Heart left ventricle (tissue), 16 donors: Measurements from ENCODE around the gene THRAP3. TPM values are rescaled to one million over a fixed set of nuclear protein-coding genes. Genes with fewer than 3 reads are reported as not detected.

Source experiments
- ATAC-seq, 4 donors: fragments of 200-7000 bp; cut with Tn5 transposase; one replicate each; pipeline ENCODE4 v1.9.1; 2020 to 2022; ENCODE audit warnings: moderate library complexity in 4 of 4, mild to moderate bottlenecking in 3 of 4, moderate number of reproducible peaks in 1 of 4
- DNase-seq, 5 donors: peaks; one replicate each; pipeline ENCODE4 v3.0.0-alpha.2; 2020
- H3K27ac ChIP-seq, 12 donors: fragments of 200-600 bp; sonication (generic) in 4 of 12; one replicate each; pipeline versions ENCODE4 v1.5.0 to v1.8.0; 2016 to 2022; ENCODE audit warnings: mild to moderate bottlenecking in 2 of 12
- H3K27me3 ChIP-seq, 9 donors: fragments of 200-600 bp; sonication (generic) in 2 of 9; one replicate each; pipeline versions ENCODE4 v1.5.1 to v1.8.0; 2016 to 2022; ENCODE audit warnings: mild to moderate bottlenecking in 3 of 9
- H3K36me3 ChIP-seq, 9 donors: fragments of 200-600 bp; sonication (generic) in 2 of 9; one replicate each; pipeline versions ENCODE4 v1.5.0 to v1.8.0; 2018 to 2022; ENCODE audit warnings: mild to moderate bottlenecking in 2 of 9
- H3K4me1 ChIP-seq, 12 donors: fragments of 200-600 bp; sonication (generic) in 4 of 12; one replicate each; pipeline versions ENCODE4 v1.5.0 to v1.8.0; 2016 to 2022; ENCODE audit warnings: mild to moderate bottlenecking in 3 of 12
- H3K4me3 ChIP-seq, 12 donors: fragments of 200-600 bp; sonication (generic) in 4 of 12; one replicate each; pipeline versions ENCODE4 v1.5.0 to v1.8.0; 2017 to 2022; ENCODE audit warnings: mild to moderate bottlenecking in 9 of 12, moderate library complexity in 4 of 12
- H3K9me3 ChIP-seq, 12 donors: fragments of 200-600 bp; sonication (generic) in 4 of 12; one replicate each; pipeline versions ENCODE4 v1.5.0 to v1.8.0; 2016 to 2022; ENCODE audit warnings: mild to moderate bottlenecking in 1 of 12
- CTCF ChIP-seq, 12 donors: fragments of 200-600 bp; sonication (generic) in 4 of 12; IDR thresholded peaks; one replicate each; pipeline versions ENCODE4 v1.5.0 to v1.8.0; 2018 to 2022; ENCODE audit warnings: antibody characterized with exemption in 12 of 12, mild to moderate bottlenecking in 5 of 12
- POLR2A ChIP-seq, 2 donors: fragments of 450-650 bp; IDR thresholded peaks; one replicate each; pipeline ENCODE4 v1.6.1; 2017; ENCODE audit warnings: antibody characterized with exemption in 2 of 2, mild to moderate bottlenecking in 2 of 2, moderate library complexity in 2 of 2
- WGBS, 4 donors: extraction: QIAGEN DNeasy Blood & Tissue Kit in 2 of 4; methylation state at CpG; one replicate each; pipeline versions ENCODE4 v1.1.5 to v1.1.7; 2013 to 2018; 5-methylcytosine and 5-hydroxymethylcytosine counted together
- intact Hi-C, 10 donors: fragments of 100-400 bp; cut with DNase I; formaldehyde crosslinking; loops; one replicate each; pipeline versions ENCODE4 v1.11.1 to v1.14.2; 2022
- polyA plus RNA-seq, 2 donors: library from polyadenylated mRNA; stranded (reverse); fragments of 200-250 nt; gene quantifications; one replicate each; pipeline ENCODE4 v1.2.3, GENCODE V29; 2013
- total RNA-seq, 9 donors: library from RNA; depleted of rRNA in 2 of 9; stranded (reverse); fragments of >200 nt in 2 of 9; fragmentation: NEBNext Ultra II Directional in 3 of 9; extraction: Animal tissue kit (Norgen Biotek cat#: 25700) in 3 of 9; gene quantifications; one replicate each; pipeline versions ENCODE4 v1.1.0 to v1.2.4, GENCODE V29; 2016 to 2023
- donor health status: ischemic (EF 13 %, LVEDD 7.1; RV severe dilation, severe dysfunction).
- donor health status: healthy with polysubstance abuse.
- donor health status: DM: no; HTN: yes; CAD: no.
- donor health status: DM: no; HTN: no; CAD: no.
- donor health status: ischemic (EF 25% LVEDD 6.9; RV normal size, moderate dysfunction).
- donor health status: ischemic (EF 25% LVEDD 5.7; RV mildly dilated, moderate dysfunction).
- donor health status: healthy.
- donor health status: DM: yes; HTN: yes; CAD: no.
- donor health status: ischemic (EF 35%, LVEDD 5.7; RV mildly dilated, moderate dysfunction).
- donor health status: nonischemic (EF 11% LVEDD 7.7; RV severe dilation, severe dysfunction).
- donor health status: DM: yes; HTN: yes; CAD: no.
- donor health status: PGD.
- donor health status: ischemic (EF 29% LVEDD 5.4; RV normal size, mild dysfunction).
- donor health status: nonischemic (EF 23%, LVEDD 6.1; RV moderate dilation, normal function).

THRAP3 gene
- total and polyA plus RNA-seq, 11 donors, result 27.9 to 106 (median 90.1) TPM

GRCh38 chr1:36257375-36257767 is 33.1 kb downstream of the THRAP3 start:
- intact Hi-C loops, result no loop called here
- Histone ChIP-seq H3K27ac (peak overlapping the region in 2 of 12 donors; percentile 32 to 45), H3K4me3 (no peak overlapping the region), H3K36me3 (peaks cover 0 to 60% (median 39%) of the 10 kb centered on the region in 9 donors), H3K27me3 (no peaks in the 10 kb centered on the region), H3K9me3 (no peaks in the 10 kb centered on the region), H3K4me1 (peaks cover 3 to 72% (median 55%) of the 10 kb centered on the region in 12 donors)
- 84 to 92% (median 87%) methylated on average over 2 of the region's 2 CpGs for WGBS, 4 donors
- TF ChIP-seq CTCF (IDR thresholded peaks at IDR 0.05) (no peak), POLR2A (IDR thresholded peaks at IDR 0.05) (no peak)
- no peak for DNase-seq
- peak in 3 of 4 donors; percentile 60 to 70 (median 67) for ATAC-seq

- DNase-seq (no peak), ATAC-seq (no peak)
- peaks cover 2 to 68% (median 41%) of the 10 kb centered on the region in 12 donors for H3K4me1 ChIP-seq
- peaks cover 0 to 69% (median 48%) of the 10 kb centered on the region in 9 donors for H3K36me3 ChIP-seq
- WGBS, 4 donors, result 79 to 94% (median 82%) methylated on average over 1 of the region's 1 CpG
- intact Hi-C loops, result no loop called here
- TF ChIP-seq CTCF (IDR thresholded peaks at IDR 0.05) (no peak), POLR2A (IDR thresholded peaks at IDR 0.05) (no peak)
- H3K9me3 ChIP-seq, result no peaks in the 10 kb centered on the region
- H3K4me3 ChIP-seq, result no peak overlapping the region
- H3K27me3 ChIP-seq, result no peaks in the 10 kb centered on the region
- no peak overlapping the region for H3K27ac ChIP-seq
Measured at GRCh38 chr1:36258960-36259344, 34.7 kb downstream of the THRAP3 start.

- Histone ChIP-seq H3K4me3 (no peak overlapping the region), H3K4me1 (peaks cover 0 to 54% (median 24%) of the 10 kb centered on the region in 12 donors), H3K27ac (peak overlapping the region in 1 of 12 donors; percentile 2), H3K9me3 (no peaks in the 10 kb centered on the region), H3K36me3 (peaks cover 0 to 75% (median 41%) of the 10 kb centered on the region in 9 donors), H3K27me3 (no peaks in the 10 kb centered on the region)
- TF ChIP-seq CTCF (IDR thresholded peaks at IDR 0.05), result no peak
- no peak for TF ChIP-seq POLR2A (IDR thresholded peaks at IDR 0.05)
- intact Hi-C loops, result no loop called here
- 87 to 95% (median 90%) methylated on average over 6 of the region's 6 CpGs for WGBS, 4 donors
- ATAC-seq (no peak), DNase-seq (no peak)
Measured at GRCh38 chr1:36268981-36269380, 44.7 kb downstream of the THRAP3 start.

GRCh38 chr1:36269408-36269838 is 45.2 kb downstream of the THRAP3 start:
- intact Hi-C loops, result no loop called here
- Histone ChIP-seq H3K36me3 (peaks cover 0 to 75% (median 40%) of the 10 kb centered on the region in 9 donors), H3K27me3 (no peaks in the 10 kb centered on the region), H3K9me3 (no peaks in the 10 kb centered on the region), H3K4me1 (peaks cover 0 to 50% (median 24%) of the 10 kb centered on the region in 12 donors), H3K27ac (peak overlapping the region in 1 of 12 donors; percentile 2), H3K4me3 (no peak overlapping the region)
- peak in 1 of 4 donors; percentile 48 for ATAC-seq
- 58 to 66% (median 60%) methylated on average over 2 of the region's 2 CpGs for WGBS, 4 donors
- TF ChIP-seq POLR2A (IDR thresholded peaks at IDR 0.05) (no peak), CTCF (IDR thresholded peaks at IDR 0.05) (no peak)
- DNase-seq, result no peak
